M059J (cell line): ENCODE measurements around the gene DLK1. TPM values are rescaled to one million over a fixed set of nuclear protein-coding genes. Genes with fewer than 3 reads are reported as not detected.

ENCODE experiments used
- total RNA-seq: library from RNA; depleted of rRNA; stranded (reverse); fragments of >200 nt; shearing (Covaris generic); gene quantifications from 2 replicates; pipeline ENCODE4 v1.2.3, GENCODE V29; 2014; rRNA removed

DLK1 gene
- total RNA-seq, 1 experiment from 2014 or later = not detected

Other genes with a start within 250 kb of the DLK1 start
- 7.2 and 17.1 TPM in 2 replicates for gene BEGAIN, start 139.5 kb upstream of the DLK1 start, total RNA-seq
- 16.3 and 21.9 TPM in 2 replicates for gene MEG3, start 99.2 kb downstream of the DLK1 start, total RNA-seq
- 0.02 TPM in 1 of 2 replicates, not detected in the other for gene RTL1, start 176.8 kb downstream of the DLK1 start, total RNA-seq